ENCODE results near the gene GNB5. TPM values are rescaled to one million over a fixed set of nuclear protein-coding genes. Genes with fewer than 3 reads are reported as not detected.

Gene GNB5
- 10 to 100 TPM; 21.7 to 23.6 TPM for total RNA-seq

DNA sequence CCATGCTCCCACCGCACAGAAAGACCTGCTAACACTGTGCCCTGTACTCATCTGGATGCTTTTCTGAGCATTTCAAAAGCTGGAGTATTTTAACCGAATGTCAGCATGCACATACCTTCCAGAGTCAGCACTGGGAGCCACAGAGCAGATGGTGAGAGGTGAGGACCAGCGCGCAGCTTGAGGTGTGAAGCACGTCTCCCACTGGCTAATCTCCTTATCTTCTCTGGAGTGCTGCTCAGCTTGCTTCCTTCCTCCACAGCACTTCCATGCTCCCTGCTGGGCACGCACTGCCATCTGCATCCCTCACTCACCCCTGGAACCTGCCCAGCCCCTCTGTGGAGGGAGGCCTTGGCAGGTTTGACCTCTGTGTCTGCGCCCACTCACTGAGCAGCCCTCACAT is at the start of gene GNB5:
GNB5 (minus strand) TSS at position 186 of the 400 bp plus-strand sequence. CDS start 6,716 bp downstream, outside the sequence.

Small RNAs within 50 kb of the gene (small RNA-seq; reads per million reads assigned to genes)
- 0 reads per million in 2 donors for gene RF00019

Other genes with a start within 250 kb of the GNB5 start
- 10 to 100 TPM; 14.1 to 19.6 TPM for gene LEO1, start 219.6 kb downstream of the GNB5 start, total RNA-seq
- 10 to 100 TPM; 55.1 to 55.9 TPM for gene MAPK6, start 172.2 kb downstream of the GNB5 start, total RNA-seq
- not detected for gene BCL2L10, start 78.6 kb downstream of the GNB5 start, total RNA-seq
- under 1 TPM; 0.33 to 0.69 TPM for gene MYO5C, start 104.4 kb upstream of the GNB5 start, total RNA-seq